Measurements from ENCODE around the gene AGO3.

Gene AGO3

GRCh38 chr1:35924838-35925237 is 6.1 kb upstream of the AGO3 start:
- no peak overlapping the region for H3K4me3 ChIP-seq (ENCODE audit: control insufficient read depth, low read depth, low read length)
- no peak for DNase-seq (ENCODE audit: low read depth)
- no peak for TF ChIP-seq CTCF (conservative IDR thresholded peaks at IDR 0.05; ENCODE audit: control insufficient read depth, insufficient read depth, low read depth, low read length)

GRCh38 chr1:35925741-35926140 is 5.2 kb upstream of the AGO3 start:
- no peak overlapping the region for H3K4me3 ChIP-seq (ENCODE audit: control insufficient read depth, low read depth, low read length)
- peak; percentile 28 for DNase-seq (ENCODE audit: low read depth)
- TF ChIP-seq CTCF (conservative IDR thresholded peaks at IDR 0.05; ENCODE audit: control insufficient read depth, insufficient read depth, low read depth, low read length), result no peak

GRCh38 chr1:35927472-35927871 is 3.4 kb upstream of the AGO3 start:
- no peak for TF ChIP-seq CTCF (conservative IDR thresholded peaks at IDR 0.05; ENCODE audit: control insufficient read depth, insufficient read depth, low read depth, low read length)
- H3K4me3 ChIP-seq (ENCODE audit: control insufficient read depth, low read depth, low read length), result no peak overlapping the region
- no peak for DNase-seq (ENCODE audit: low read depth)

- peak overlapping the region; percentile 67 for H3K4me3 ChIP-seq (ENCODE audit: control insufficient read depth, low read depth, low read length)
- TF ChIP-seq CTCF (conservative IDR thresholded peaks at IDR 0.05; ENCODE audit: control insufficient read depth, insufficient read depth, low read depth, low read length), result no peak
- peak; percentile 60 for DNase-seq (ENCODE audit: low read depth)
Measured at GRCh38 chr1:35929730-35930592, 944 bp upstream of the AGO3 start.

GRCh38 chr1:35931446-35932157 is 697 bp downstream of the AGO3 start:
- DNase-seq (ENCODE audit: low read depth), result peak; percentile 6
- peak overlapping the region; percentile 81 for H3K4me3 ChIP-seq (ENCODE audit: control insufficient read depth, low read depth, low read length)
- no peak for TF ChIP-seq CTCF (conservative IDR thresholded peaks at IDR 0.05; ENCODE audit: control insufficient read depth, insufficient read depth, low read depth, low read length)

- DNase-seq (ENCODE audit: low read depth), result no peak
- no peak for TF ChIP-seq CTCF (conservative IDR thresholded peaks at IDR 0.05; ENCODE audit: control insufficient read depth, insufficient read depth, low read depth, low read length)
- H3K4me3 ChIP-seq (ENCODE audit: control insufficient read depth, low read depth, low read length), result peak overlapping the region; percentile 81
Measured at GRCh38 chr1:35932158-35932636, 1.3 kb downstream of the AGO3 start.
